HCT116 (cell line): ENCODE results near the gene DTX1.

Experiments used
- POLR2AphosphoS5 ChIP-seq: IDR thresholded peaks from 2 replicates; pipeline ENCODE4 v1.6.1; 2011; ENCODE audit warnings: mild to moderate bottlenecking, low read depth, low read length, moderate library complexity
- TF ChIP-seq, protein P1 (sequence below): IDR thresholded peaks from 2 replicates; pipeline ENCODE4 v1.6.1; 2012

DNA sequence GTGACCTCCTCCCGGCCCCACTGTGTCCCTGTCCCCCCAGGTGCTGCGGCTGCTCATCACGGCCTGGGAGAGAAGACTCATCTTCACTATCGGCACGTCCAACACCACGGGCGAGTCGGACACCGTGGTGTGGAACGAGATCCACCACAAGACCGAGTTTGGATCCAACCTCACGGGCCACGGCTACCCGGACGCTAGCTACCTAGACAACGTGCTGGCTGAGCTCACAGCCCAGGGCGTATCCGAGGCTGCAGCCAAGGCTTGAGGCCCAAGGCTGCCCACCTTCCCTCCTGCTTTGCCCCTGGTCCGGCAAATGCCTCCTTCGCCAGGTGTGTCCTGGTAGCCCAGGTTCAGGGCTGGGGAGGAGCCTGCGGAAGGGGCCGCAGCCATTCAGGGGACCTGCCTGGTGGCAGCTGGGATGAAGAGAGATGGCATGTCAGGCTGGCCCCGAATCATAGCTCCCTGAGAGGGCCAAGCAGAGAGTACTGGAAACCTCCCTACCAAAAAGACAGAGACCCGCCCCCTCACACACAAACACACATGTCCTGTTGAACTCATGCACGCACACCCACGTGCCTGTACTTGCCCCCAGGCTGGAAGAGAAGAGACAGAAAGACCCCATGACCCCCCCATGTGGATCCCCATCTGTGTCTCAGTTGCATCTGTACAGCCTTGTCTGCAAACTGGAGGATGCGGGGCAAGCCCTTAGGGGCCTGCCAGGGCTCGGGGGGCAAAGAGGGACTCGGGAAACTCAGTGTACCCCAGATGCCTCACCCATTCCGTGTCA lies 40.3 kb downstream of the DTX1 start:
- no peak for TF ChIP-seq POLR2AphosphoS5
- TF ChIP-seq, protein P1, sequence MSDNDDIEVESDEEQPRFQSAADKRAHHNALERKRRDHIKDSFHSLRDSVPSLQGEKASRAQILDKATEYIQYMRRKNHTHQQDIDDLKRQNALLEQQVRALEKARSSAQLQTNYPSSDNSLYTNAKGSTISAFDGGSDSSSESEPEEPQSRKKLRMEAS = no peak
